Mucosa of descending colon (tissue), 3 donors: ENCODE results near the gene PPHLN1. TPM values are rescaled to one million over a fixed set of nuclear protein-coding genes. Genes with fewer than 3 reads are reported as not detected.

Experiments used
- ATAC-seq: fragments of 200-7000 bp; cut with Tn5 transposase; one replicate; pipeline ENCODE4 v1.9.1; 2020; ENCODE audit warnings: mild to moderate bottlenecking, moderate library complexity
- DNase-seq, 3 donors: peaks; one replicate each; pipeline ENCODE4 v3.0.0-alpha.2; 2020
- H3K36me3 ChIP-seq: fragments of 200-600 bp; one replicate; pipeline ENCODE4 v1.8.0; 2021; ENCODE audit warnings: low read depth, mild to moderate bottlenecking
- H3K4me1 ChIP-seq: fragments of 200-600 bp; one replicate; pipeline ENCODE4 v1.8.0; 2021; ENCODE audit warnings: low read depth, mild to moderate bottlenecking
- H3K4me3 ChIP-seq: fragments of 200-600 bp; one replicate; pipeline ENCODE4 v1.8.0; 2021; ENCODE audit warnings: mild to moderate bottlenecking
- H3K9me3 ChIP-seq: fragments of 200-600 bp; one replicate; pipeline ENCODE4 v1.8.0; 2021; ENCODE audit warnings: mild to moderate bottlenecking
- CTCF ChIP-seq: fragments of 200-600 bp; IDR thresholded peaks from one replicate; pipeline ENCODE4 v1.8.0; 2022; ENCODE audit warnings: antibody characterized with exemption, mild to moderate bottlenecking
- intact Hi-C, 2 donors: fragments of 100-400 bp; cut with DNase I in 1 of 2; cut with micrococcal nuclease in 1 of 2; formaldehyde crosslinking; loops; one replicate each; pipeline versions ENCODE4 v1.11.0 to v1.11.1; 2022; cut with DNase I, micrococcal nuclease
- total RNA-seq, 3 donors: library from RNA; stranded (reverse); fragmentation: NEBNext Ultra II Directional in 2 of 3; extraction: Animal tissue kit (Norgen Biotek cat#: 25700) in 2 of 3; gene quantifications; one replicate each; pipeline versions ENCODE4 v1.2.1 to v1.2.4, GENCODE V29; 2021 to 2023
- donor health status: DM: no; HTN: no; CAD: no; lungs with moderate emphysema.
- donor health status: DM: no; HTN: no; CAD: no.
- donor health status: DM: no; HTN: yes; CAD: no.

PPHLN1 gene
- total RNA-seq, 3 donors from 2014 or later: 43.7 to 50.6 (median 44.9) TPM

GRCh38 chr12:42482748-42483520 lies 157.0 kb downstream of the PPHLN1 start:
- DNase-seq (peak; percentile 71 to 75 (median 74)), ATAC-seq (peak; percentile 86)
- intact Hi-C loops: loop anchor here in 1 of 2 donors (10.0 kb wide), 1 partner anchor 82 kb away; no protein-coding TSS in a partner anchor
- no peaks in the 10 kb centered on the region for H3K36me3 ChIP-seq
- H3K9me3 ChIP-seq: no peaks in the 10 kb centered on the region
- H3K4me1 ChIP-seq: peaks cover 7% of the 10 kb centered on the region
- TF ChIP-seq CTCF: peak; percentile 65
- H3K4me3 ChIP-seq: peak overlapping the region; percentile 26

- peak overlapping the region; percentile 26 for H3K4me3 ChIP-seq
- no peaks in the 10 kb centered on the region for H3K9me3 ChIP-seq
- H3K36me3 ChIP-seq: no peaks in the 10 kb centered on the region
- intact Hi-C loops: loop anchor here in 1 of 2 donors (10.0 kb wide), 1 partner anchor 81 kb away; no protein-coding TSS in a partner anchor
- TF ChIP-seq CTCF: no peak
- DNase-seq (peak; percentile 19 to 58 (median 46)), ATAC-seq (peak; percentile 49)
- peaks cover 7% of the 10 kb centered on the region for H3K4me1 ChIP-seq
Measured at GRCh38 chr12:42483521-42483790, 157.5 kb downstream of the PPHLN1 start.

GRCh38 chr12:42484996-42485395 lies 159.0 kb downstream of the PPHLN1 start:
- intact Hi-C loops: loop anchor here in 1 of 2 donors (10.0 kb wide), 1 partner anchor 80 kb away; no protein-coding TSS in a partner anchor
- no peak for TF ChIP-seq CTCF
- H3K36me3 ChIP-seq: no peaks in the 10 kb centered on the region
- H3K9me3 ChIP-seq: no peaks in the 10 kb centered on the region
- ATAC-seq (no peak), DNase-seq (no peak)
- H3K4me3 ChIP-seq: no peak overlapping the region
- H3K4me1 ChIP-seq: peaks cover 7% of the 10 kb centered on the region

- DNase-seq: no peak
- intact Hi-C loops: loop anchor here in 1 of 2 donors (10.0 kb wide), 1 partner anchor 79 kb away; no protein-coding TSS in a partner anchor
- no peak overlapping the region for H3K4me3 ChIP-seq
- H3K4me1 ChIP-seq: peaks cover 7% of the 10 kb centered on the region
- no peak for TF ChIP-seq CTCF
- H3K36me3 ChIP-seq: no peaks in the 10 kb centered on the region
- ATAC-seq: no peak
- no peaks in the 10 kb centered on the region for H3K9me3 ChIP-seq
Measured at GRCh38 chr12:42485823-42486222, 159.9 kb downstream of the PPHLN1 start.

- peaks cover 7% of the 10 kb centered on the region for H3K4me1 ChIP-seq
- H3K9me3 ChIP-seq: no peaks in the 10 kb centered on the region
- ATAC-seq: no peak
- no peak for DNase-seq
- H3K36me3 ChIP-seq: no peaks in the 10 kb centered on the region
- intact Hi-C loops: loop anchor here in 1 of 2 donors (10.0 kb wide), 1 partner anchor 78 kb away; no protein-coding TSS in a partner anchor
- H3K4me3 ChIP-seq: no peak overlapping the region
- no peak for TF ChIP-seq CTCF
Measured at GRCh38 chr12:42486407-42486806, 160.4 kb downstream of the PPHLN1 start.
